Sigmoid colon (tissue), 4 donors: ENCODE data around the gene RGS19.

Experiments
- POLR2A ChIP-seq, 2 donors: fragments of 450-650 bp; IDR thresholded peaks; one replicate each; pipeline ENCODE4 v1.6.1; 2016; ENCODE audit warnings: antibody characterized with exemption in 2 of 2, mild to moderate bottlenecking in 2 of 2, moderate library complexity in 2 of 2
- POLR2AphosphoS5 ChIP-seq, 4 donors: sonication (generic); formaldehyde crosslinking; IDR thresholded peaks; one replicate each; pipeline ENCODE4 v1.6.1; 2017; ENCODE audit warnings: antibody characterized with exemption in 4 of 4
- TF ChIP-seq, protein P1 (sequence below), 4 experiments: fragments of 450-650 bp in 3 of 4; fragments of 200-600 bp in 1 of 4; IDR thresholded peaks; one replicate each; pipeline ENCODE4 v1.5.1; 2016 to 2019; ENCODE audit warnings: antibody characterized with exemption in 4 of 4, mild to moderate bottlenecking in 3 of 4, moderate library complexity in 2 of 4

DNA sequence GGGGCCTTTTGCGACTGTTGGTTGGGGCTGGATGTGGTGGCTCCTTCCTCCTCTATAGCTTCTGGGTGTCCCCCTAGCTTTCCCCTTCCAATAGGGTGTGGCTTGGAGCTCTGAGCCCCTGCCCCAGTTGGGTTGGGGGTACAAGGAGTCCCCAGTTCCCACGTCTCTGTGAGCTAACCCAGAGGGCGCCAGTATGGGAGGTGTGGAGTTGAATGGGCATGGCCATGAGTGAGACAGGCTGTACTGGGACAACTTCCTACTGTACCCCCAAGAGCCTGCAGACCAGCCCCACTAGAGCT lies 42.2 kb downstream of the RGS19 start:
- TF ChIP-seq, protein P1, sequence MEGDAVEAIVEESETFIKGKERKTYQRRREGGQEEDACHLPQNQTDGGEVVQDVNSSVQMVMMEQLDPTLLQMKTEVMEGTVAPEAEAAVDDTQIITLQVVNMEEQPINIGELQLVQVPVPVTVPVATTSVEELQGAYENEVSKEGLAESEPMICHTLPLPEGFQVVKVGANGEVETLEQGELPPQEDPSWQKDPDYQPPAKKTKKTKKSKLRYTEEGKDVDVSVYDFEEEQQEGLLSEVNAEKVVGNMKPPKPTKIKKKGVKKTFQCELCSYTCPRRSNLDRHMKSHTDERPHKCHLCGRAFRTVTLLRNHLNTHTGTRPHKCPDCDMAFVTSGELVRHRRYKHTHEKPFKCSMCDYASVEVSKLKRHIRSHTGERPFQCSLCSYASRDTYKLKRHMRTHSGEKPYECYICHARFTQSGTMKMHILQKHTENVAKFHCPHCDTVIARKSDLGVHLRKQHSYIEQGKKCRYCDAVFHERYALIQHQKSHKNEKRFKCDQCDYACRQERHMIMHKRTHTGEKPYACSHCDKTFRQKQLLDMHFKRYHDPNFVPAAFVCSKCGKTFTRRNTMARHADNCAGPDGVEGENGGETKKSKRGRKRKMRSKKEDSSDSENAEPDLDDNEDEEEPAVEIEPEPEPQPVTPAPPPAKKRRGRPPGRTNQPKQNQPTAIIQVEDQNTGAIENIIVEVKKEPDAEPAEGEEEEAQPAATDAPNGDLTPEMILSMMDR (IDR thresholded peaks at IDR 0.05), result no peak
- no peak for TF ChIP-seq POLR2A (IDR thresholded peaks at IDR 0.05)
- TF ChIP-seq POLR2AphosphoS5 (IDR thresholded peaks at IDR 0.05), result no peak
